Lung microvascular endothelial cell (primary cell): ENCODE results near the gene YTHDF1. TPM values are rescaled to one million over a fixed set of nuclear protein-coding genes. Genes with fewer than 3 reads are reported as not detected.
A peak's percentile ranks its signal among the peaks of the same experiment; 100 is the strongest.
"Not testable (repeated sequence)": the region's sequence is repeated elsewhere in the genome, so short reads cannot be mapped to it uniquely, and the experiment has no call there.

Experiments used
- DNase-seq, 2 donors: peaks; one replicate each; pipeline versions ENCODE4 v3.0.0 to v3.0.0-alpha.2; 2010; ENCODE audit warnings: low read depth in 2 of 2
- total RNA-seq: library from RNA; depleted of rRNA; stranded (reverse); fragments of >200 nt; gene quantifications from 2 replicates; pipeline ENCODE4 v1.2.1, GENCODE V29; 2014

The YTHDF1 gene
- total RNA-seq = 12.4 and 16.1 TPM in 2 replicates

- peak; percentile 94 to 97 for DNase-seq
These were observed at the start of gene YTHDF1 for GRCh38 chr20:63216041-63216848. YTHDF1 (minus strand) TSS chr20:63216131; CDS start chr20:63215892, 239 bp downstream.

- no peak for DNase-seq
These were observed 48.6 kb upstream of the YTHDF1 start for GRCh38 chr20:63264519-63264918.

DNA sequence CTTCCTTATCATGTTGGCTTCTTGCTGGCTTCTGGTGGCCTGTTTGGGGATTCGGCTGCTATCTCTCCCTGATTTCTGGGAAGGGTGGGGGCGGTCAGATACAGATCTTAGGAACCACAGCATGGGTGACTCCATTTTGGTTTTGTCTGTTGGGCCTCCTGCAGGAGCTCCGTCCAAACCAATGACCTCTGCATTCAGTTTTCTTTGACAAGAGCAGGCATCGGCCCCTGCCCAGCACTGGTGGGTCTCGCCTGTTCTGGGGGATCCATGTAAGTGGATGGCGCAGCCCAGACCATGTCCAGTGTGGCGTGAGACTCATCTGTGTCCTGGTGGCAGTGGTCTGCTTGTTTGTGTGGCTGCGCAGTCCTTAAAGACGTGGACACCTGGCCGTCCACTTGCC is 48.1 kb upstream of the YTHDF1 start:
- DNase-seq = no peak

- DNase-seq = no peak
These were observed 46.9 kb upstream of the YTHDF1 start for GRCh38 chr20:63262836-63263235.

GRCh38 chr20:63261795-63262528 is 46.0 kb upstream of the YTHDF1 start:
- DNase-seq = no peak

GRCh38 chr20:63261060-63261794 is 45.3 kb upstream of the YTHDF1 start:
- DNase-seq = no peak

DNA sequence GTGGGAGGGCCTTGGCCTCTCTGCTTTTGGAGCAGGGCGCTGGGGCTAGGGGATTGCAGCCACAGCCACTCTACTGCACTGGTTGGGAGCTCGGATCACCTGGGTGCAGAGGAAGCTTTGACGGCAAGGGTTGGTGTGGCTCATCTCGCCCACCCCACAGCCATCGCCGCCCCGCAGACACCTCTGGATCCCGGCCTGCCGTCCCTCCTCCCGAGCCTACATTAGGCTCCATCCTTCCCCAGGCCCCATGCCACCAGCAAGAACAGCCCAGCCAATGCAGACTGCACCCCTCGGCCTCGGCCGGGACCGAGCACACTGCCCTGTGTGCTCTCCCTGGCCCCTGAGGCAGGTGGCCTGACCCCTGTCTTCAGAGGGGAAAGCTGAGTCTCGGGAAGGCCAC is 44.6 kb upstream of the YTHDF1 start:
- DNase-seq = no peak

GRCh38 chr20:63259734-63260460 is 44.0 kb upstream of the YTHDF1 start:
- no peak for DNase-seq

DNA sequence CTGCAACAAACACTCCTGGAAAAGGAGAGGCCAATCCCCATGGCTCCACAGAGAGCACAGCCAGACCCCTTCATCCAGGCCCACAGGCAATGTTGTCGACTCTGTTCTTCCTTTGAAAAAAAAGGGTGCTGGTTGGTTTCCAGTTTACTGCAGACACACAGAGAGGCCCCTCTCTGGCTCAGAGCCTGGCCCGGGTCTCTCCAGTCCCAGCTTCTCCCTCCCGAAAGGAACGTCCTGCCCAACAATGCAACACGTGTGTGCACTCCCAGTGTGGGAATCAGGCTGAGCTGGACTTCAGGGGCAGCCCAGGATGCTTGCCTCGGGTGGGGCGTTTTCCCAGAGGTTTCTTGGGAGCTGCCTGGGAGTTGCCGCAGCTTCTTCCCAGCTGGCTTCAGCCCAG is 42.9 kb upstream of the YTHDF1 start:
- DNase-seq = no peak

DNA sequence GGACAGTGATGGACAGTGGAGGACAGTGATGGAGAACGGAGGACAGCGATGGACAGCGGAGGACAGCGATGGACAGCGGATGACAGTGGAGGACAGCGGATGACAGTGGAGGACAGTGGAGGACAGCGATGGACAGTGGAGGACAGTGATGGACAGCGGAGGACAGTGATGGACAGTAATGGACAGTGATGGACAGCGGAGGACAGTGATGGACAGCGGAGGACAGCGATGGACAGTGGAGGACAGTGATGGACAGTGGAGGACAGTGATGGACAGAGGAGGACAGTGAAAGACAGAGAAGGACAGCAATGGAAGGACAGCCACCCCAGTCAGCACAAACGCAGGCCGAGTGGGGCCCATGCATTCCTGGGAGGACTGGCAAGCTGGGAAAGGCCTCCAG is 41.7 kb upstream of the YTHDF1 start:
- no peak for DNase-seq

DNA sequence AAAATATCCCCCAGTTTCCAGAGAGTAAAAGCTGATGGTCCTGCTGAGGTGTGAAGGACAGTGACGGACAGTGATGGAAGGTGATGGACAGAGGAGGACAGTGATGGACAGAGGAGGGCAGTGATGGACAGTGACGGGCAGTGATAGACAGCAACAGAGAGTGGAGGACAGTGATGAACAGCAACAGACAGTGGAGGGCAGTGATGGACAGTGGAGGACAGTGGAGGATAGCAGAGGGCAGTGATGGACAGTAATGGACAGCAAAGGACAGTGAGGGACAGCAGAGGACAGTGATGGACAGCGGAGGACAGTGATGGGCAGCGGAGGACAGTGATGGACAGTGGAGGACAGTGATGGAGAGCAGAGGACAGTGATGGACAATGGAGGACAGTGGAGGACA is 41.0 kb upstream of the YTHDF1 start:
- no peak for DNase-seq

DNA sequence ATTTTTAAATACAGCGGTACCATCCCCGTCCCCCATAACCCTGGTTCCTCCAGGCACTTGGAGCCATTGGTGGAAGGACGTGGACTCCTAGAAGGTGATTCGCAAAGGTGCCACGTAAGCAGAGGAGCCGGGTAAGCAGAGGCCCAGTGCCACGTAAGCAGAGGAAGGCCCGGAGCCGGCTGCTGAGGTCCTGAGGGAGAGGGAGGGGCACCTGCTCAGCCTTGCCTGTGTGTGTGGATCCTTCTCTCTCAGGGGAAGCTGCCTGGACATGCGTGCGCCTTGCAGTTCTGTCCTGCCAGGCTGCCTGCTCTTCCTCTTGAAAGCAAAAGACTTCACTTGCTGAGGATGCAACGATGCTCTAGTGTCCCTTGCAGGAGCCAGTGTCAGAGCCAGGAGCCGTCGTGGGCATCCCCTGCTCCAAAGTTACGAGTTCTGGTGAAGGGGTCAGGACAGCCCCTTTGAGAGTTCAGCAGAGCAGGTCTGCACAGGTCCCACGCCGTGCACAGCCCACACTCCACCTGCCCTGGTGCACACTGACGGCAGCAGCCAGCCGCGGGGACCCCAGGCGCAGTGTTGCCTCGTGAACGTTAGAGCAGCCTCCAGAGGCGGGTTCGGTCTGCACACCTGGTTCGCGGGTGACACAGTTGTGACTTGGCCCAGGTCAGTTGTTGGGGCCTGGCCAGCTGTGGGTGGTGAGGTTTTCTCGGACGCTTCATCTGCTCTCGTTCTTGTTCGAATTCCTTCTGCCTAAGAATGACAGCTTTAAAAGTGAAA is 40.2 kb upstream of the YTHDF1 start:
- DNase-seq = no peak

- DNase-seq = no peak
These were observed 38.9 kb upstream of the YTHDF1 start for GRCh38 chr20:63254606-63255384.

DNA sequence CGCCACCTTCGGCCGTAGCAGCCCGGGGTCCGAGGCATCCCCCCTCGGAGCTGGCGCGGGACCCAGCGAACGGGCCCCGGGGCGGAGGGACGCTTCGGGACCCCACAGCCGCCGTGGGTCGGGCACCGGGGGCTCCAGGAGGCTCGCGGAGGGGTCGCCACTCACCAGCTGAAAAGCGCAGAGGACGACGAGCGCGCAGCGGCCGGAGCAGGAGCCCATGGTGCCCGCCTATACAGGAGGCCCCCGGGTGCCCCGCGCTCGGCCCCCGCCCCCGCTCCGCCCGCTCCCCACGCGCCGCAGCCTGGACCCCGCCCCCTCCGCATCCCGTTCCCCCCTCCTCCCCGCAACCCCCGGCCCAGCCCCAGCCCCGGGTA is 38.3 kb upstream of the YTHDF1 start, which contains the start of gene NKAIN4:
NKAIN4 (minus strand) TSS at position 232 of the 374 bp plus-strand sequence; CDS start at position 219, 13 bp downstream.
- DNase-seq = no peak

DNA sequence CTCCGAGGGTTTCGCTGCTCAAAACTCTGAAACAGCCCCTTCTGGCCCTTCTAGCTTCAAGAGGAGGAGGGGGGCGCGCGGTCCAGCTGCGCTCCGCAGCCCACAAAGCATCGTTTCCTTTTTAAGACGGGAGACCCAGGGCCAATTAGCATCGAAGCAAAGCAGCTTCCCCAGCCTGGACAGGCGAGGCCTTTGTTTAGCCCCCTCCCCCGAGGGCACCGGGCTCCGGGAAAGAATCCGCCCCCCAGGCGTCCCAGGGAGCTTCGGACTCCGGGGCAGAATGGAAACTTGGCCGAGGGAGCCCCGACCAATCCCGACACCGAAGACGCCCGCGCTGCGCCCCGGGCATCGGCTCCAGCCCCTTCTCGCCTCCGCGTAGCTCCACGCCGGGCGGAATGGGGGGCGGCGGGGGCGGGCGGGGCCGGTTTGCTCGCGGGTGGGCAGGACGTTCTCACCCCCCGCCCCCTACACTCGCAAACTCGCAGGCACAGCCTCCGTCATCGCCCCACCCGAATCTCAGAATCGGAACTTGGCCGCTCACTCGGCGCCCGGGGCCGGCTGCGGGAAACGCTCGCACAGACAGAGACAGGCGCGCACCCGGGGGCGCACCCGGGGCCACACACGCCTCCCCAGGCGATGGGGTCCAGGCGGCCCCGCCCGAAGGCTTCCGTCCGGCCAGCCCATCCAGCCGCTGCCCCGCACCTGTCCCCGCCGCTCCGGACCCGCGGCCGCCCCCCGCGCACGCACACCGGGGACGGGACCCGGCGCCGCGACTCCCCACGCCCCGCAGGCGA is 37.7 kb upstream of the YTHDF1 start:
- DNase-seq = no peak

DNA sequence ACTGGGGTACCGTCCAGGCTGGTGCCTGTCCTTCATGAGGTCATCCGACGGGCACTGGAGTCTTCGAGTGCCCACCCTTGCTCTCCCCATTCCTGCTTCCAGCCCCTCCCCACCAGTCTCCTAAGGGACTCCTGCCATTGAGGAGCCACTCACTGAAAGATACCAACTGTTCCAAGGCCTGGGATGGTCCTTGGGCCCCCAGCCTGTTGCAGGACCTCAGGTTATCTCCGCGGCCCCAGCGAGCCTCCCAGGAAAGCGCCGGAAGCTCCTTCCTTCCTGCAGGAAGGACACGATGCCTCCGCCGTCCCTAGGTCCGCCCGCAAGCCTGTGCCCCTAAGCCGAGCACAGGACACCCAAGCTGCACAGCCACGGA is 37.1 kb upstream of the YTHDF1 start:
- no peak for DNase-seq

DNA sequence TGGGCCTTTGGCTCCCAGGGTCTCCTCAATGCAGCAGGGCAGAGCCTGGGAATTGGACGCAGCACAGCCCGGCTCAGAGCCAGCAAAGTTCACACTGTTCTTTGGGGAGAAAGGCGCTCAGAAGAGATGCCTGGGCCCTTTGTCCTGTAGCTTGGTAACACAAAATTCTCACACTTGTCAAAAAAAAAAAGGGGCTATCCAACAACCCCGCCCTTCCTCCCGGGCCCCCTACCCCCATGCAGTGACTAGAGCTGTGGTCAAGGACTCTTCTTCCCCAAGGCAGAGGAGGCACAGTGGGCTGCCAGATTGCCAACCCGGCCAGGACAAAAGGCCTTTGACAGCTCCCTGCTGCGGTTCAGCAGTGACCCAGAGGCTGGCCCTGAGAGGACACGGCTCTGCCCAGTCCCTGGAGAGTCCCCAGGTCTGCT is 36.4 kb upstream of the YTHDF1 start:
- DNase-seq = no peak

- DNase-seq = not testable (repeated sequence)
These were observed 35.4 kb upstream of the YTHDF1 start for GRCh38 chr20:63251350-63251749.

DNA sequence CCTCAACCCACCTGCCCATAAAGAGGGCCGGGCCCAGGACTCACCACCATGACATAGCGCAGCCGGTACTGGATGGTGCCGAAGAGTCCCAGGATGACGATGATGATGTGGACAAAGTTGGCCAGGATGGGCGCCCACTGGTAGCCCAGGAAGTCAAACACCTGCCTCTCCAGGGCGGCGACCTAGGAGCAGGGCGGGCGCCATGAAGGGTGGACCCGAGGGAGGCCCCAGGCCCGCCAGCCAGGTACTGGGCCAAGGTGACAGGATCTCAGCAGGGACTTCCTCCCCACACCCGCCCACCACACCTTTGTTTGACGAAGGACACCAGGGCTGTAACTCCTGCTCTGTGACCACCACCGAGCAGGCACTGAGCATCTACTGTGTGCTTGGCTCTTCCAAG is 34.0 kb upstream of the YTHDF1 start:
- DNase-seq = no peak
